Neural progenitor cell (in vitro differentiated cells): ENCODE data around the gene KDM6A.

ENCODE experiments used
- EZH2 ChIP-seq: fragments of 200-600 bp; sonication (generic); IDR thresholded peaks from 2 replicates; pipeline ENCODE4 v1.6.1; 2017; ENCODE audit warnings: antibody characterized with exemption, mild to moderate bottlenecking, moderate library complexity
- EZH2phosphoT487 ChIP-seq: fragments of 200-600 bp; sonication (generic); IDR thresholded peaks from 2 replicates; pipeline ENCODE4 v1.6.1; 2017; ENCODE audit warnings: antibody characterized with exemption
- TF ChIP-seq, protein P1 (sequence below): fragments of 200-600 bp; sonication (generic); IDR thresholded peaks from 2 replicates; pipeline ENCODE4 v1.5.1; 2017; ENCODE audit warnings: antibody characterized with exemption, mild to moderate bottlenecking

- TF ChIP-seq, protein P1, sequence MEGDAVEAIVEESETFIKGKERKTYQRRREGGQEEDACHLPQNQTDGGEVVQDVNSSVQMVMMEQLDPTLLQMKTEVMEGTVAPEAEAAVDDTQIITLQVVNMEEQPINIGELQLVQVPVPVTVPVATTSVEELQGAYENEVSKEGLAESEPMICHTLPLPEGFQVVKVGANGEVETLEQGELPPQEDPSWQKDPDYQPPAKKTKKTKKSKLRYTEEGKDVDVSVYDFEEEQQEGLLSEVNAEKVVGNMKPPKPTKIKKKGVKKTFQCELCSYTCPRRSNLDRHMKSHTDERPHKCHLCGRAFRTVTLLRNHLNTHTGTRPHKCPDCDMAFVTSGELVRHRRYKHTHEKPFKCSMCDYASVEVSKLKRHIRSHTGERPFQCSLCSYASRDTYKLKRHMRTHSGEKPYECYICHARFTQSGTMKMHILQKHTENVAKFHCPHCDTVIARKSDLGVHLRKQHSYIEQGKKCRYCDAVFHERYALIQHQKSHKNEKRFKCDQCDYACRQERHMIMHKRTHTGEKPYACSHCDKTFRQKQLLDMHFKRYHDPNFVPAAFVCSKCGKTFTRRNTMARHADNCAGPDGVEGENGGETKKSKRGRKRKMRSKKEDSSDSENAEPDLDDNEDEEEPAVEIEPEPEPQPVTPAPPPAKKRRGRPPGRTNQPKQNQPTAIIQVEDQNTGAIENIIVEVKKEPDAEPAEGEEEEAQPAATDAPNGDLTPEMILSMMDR, result no peak
- no peak for TF ChIP-seq EZH2
- TF ChIP-seq EZH2phosphoT487, result no peak
These were observed 28.8 kb upstream of the KDM6A start for GRCh38 chrX:44844204-44844603.
